ENCODE results near the gene VPS13D. TPM values are rescaled to one million over a fixed set of nuclear protein-coding genes. Genes with fewer than 3 reads are reported as not detected.

Gene VPS13D
- total RNA-seq, 1 donor from 2014 or later = 25.8 TPM

- FAIRE-seq (no peak), DNase-seq (ENCODE audit: low read depth) (no peak)
- no peak for TF ChIP-seq CTCF (IDR thresholded peaks at IDR 0.05; ENCODE audit: insufficient read depth, low read length, severe bottlenecking)
- Histone ChIP-seq H3K36me3 (ENCODE audit: control insufficient read depth, insufficient read depth, low read length) (no peaks in the 10 kb centered on the region), H3K4me3 (ENCODE audit: low read depth, low read length) (no peak overlapping the region), H3K27me3 (ENCODE audit: control insufficient read depth, insufficient read depth, low read length) (peaks cover 8% of the 10 kb centered on the region)
Observed at GRCh38 chr1:12202190-12202497, 27.7 kb upstream of the VPS13D start.

- no peak for TF ChIP-seq CTCF (IDR thresholded peaks at IDR 0.05; ENCODE audit: insufficient read depth, low read length, severe bottlenecking)
- no peak for DNase-seq (ENCODE audit: low read depth)
- FAIRE-seq = no peak
- Histone ChIP-seq H3K4me3 (ENCODE audit: low read depth, low read length) (no peak overlapping the region), H3K27me3 (ENCODE audit: control insufficient read depth, insufficient read depth, low read length) (peaks cover 4% of the 10 kb centered on the region), H3K36me3 (ENCODE audit: control insufficient read depth, insufficient read depth, low read length) (no peaks in the 10 kb centered on the region)
Observed at GRCh38 chr1:12202577-12202976, 27.3 kb upstream of the VPS13D start.

- Histone ChIP-seq H3K4me3 (ENCODE audit: low read depth, low read length) (no peak overlapping the region), H3K27me3 (ENCODE audit: control insufficient read depth, insufficient read depth, low read length) (peaks cover 4% of the 10 kb centered on the region), H3K36me3 (ENCODE audit: control insufficient read depth, insufficient read depth, low read length) (no peaks in the 10 kb centered on the region)
- DNase-seq (ENCODE audit: low read depth) = peak; percentile 57
- TF ChIP-seq CTCF (IDR thresholded peaks at IDR 0.05; ENCODE audit: insufficient read depth, low read length, severe bottlenecking) = no peak
- no peak for FAIRE-seq
Observed at GRCh38 chr1:12203216-12204007, 26.4 kb upstream of the VPS13D start.

GRCh38 chr1:12204140-12204539 is 25.7 kb upstream of the VPS13D start:
- H3K27me3 ChIP-seq (ENCODE audit: control insufficient read depth, insufficient read depth, low read length) = peaks cover 4% of the 10 kb centered on the region
- DNase-seq (ENCODE audit: low read depth) = no peak
- no peaks in the 10 kb centered on the region for H3K36me3 ChIP-seq (ENCODE audit: control insufficient read depth, insufficient read depth, low read length)
- TF ChIP-seq CTCF (IDR thresholded peaks at IDR 0.05; ENCODE audit: insufficient read depth, low read length, severe bottlenecking) = no peak
- no peak for FAIRE-seq
- H3K4me3 ChIP-seq (ENCODE audit: low read depth, low read length) = no peak overlapping the region

GRCh38 chr1:12204754-12205658 is 24.8 kb upstream of the VPS13D start:
- H3K4me3 ChIP-seq (ENCODE audit: low read depth, low read length) = no peak overlapping the region
- no peak for TF ChIP-seq CTCF (IDR thresholded peaks at IDR 0.05; ENCODE audit: insufficient read depth, low read length, severe bottlenecking)
- H3K36me3 ChIP-seq (ENCODE audit: control insufficient read depth, insufficient read depth, low read length) = no peaks in the 10 kb centered on the region
- FAIRE-seq (no peak), DNase-seq (ENCODE audit: low read depth) (no peak)
- H3K27me3 ChIP-seq (ENCODE audit: control insufficient read depth, insufficient read depth, low read length) = no peaks in the 10 kb centered on the region

Data from bronchial epithelial cell (primary cell).